Fibroblast of skin of abdomen (primary cell): ENCODE measurements around the gene SNRPA.
"Not testable (repeated sequence)": the region's sequence is repeated elsewhere in the genome, so short reads cannot be mapped to it uniquely, and the experiment has no call there.

Experiments used
- DNase-seq: peaks from one replicate; pipeline ENCODE4 v3.0.0-alpha.2; 2013

SNRPA gene

GRCh38 chr19:40777937-40778705 is 27.1 kb downstream of the SNRPA start, which contains the start of gene RAB4B:
Gene RAB4B, plus strand, starts transcription at chr19:40778247. Its CDS starts 129 bp downstream, at chr19:40778376.
- peak; percentile 100 for DNase-seq

- DNase-seq = no peak
Observed at GRCh38 chr19:40778706-40779284, 27.8 kb downstream of the SNRPA start.

- no peak for DNase-seq
Observed at GRCh38 chr19:40780582-40780981, 29.6 kb downstream of the SNRPA start.

- DNase-seq = no peak
Observed at GRCh38 chr19:40781140-40781539, 30.1 kb downstream of the SNRPA start.

GRCh38 chr19:40783711-40784110 is 32.7 kb downstream of the SNRPA start:
- no peak for DNase-seq

- DNase-seq = not testable (repeated sequence)
Observed at GRCh38 chr19:40784146-40784545, 33.1 kb downstream of the SNRPA start.

- no peak for DNase-seq
Observed at GRCh38 chr19:40785526-40785925, 34.5 kb downstream of the SNRPA start.

GRCh38 chr19:40786060-40787037 is 35.3 kb downstream of the SNRPA start:
- no peak for DNase-seq

- no peak for DNase-seq
Observed at GRCh38 chr19:40791349-40791748, 40.3 kb downstream of the SNRPA start.

GRCh38 chr19:40791996-40792395 is 41.0 kb downstream of the SNRPA start:
- DNase-seq = no peak

GRCh38 chr19:40797166-40797962 is 46.4 kb downstream of the SNRPA start:
- no peak for DNase-seq

- DNase-seq = peak; percentile 45
Observed at GRCh38 chr19:40797963-40798682, 47.1 kb downstream of the SNRPA start.

GRCh38 chr19:40798683-40799557 is 47.9 kb downstream of the SNRPA start, which contains the start of gene EGLN2:
Gene EGLN2, plus strand, starts transcription at chr19:40799191. Its CDS starts 1,382 bp downstream, at chr19:40800573.
- DNase-seq = peak; percentile 100

- no peak for DNase-seq
Observed at GRCh38 chr19:40799558-40800338, 48.7 kb downstream of the SNRPA start.

GRCh38 chr19:40800339-40800996 is 49.5 kb downstream of the SNRPA start:
- DNase-seq = no peak

GRCh38 chr19:40800997-40801377 is 50.0 kb downstream of the SNRPA start:
- no peak for DNase-seq

GRCh38 chr19:40801426-40802299 is 50.7 kb downstream of the SNRPA start:
- no peak for DNase-seq
